HCT116 (cell line): ENCODE results near the gene LDLRAD4. TPM values are rescaled to one million over a fixed set of nuclear protein-coding genes. Genes with fewer than 3 reads are reported as not detected.

ENCODE experiments used
- ATAC-seq: fragments of 200-7000 bp; cut with Tn5 transposase; 2 replicates; pipeline ENCODE4 v1.9.1; 2020; ENCODE audit warnings: mild to moderate bottlenecking, moderate library complexity
- BruUV-seq: library from RNA; stranded (reverse); fragments of 400-500 nt; replicated peaks from 2 replicates; lab custom pipeline; 2021; lab: Mats Ljungman, UMichigan
- CTCF ChIA-PET: fragments of 300-600 bp; sonication (Branson Sonifier 250); formaldehyde crosslinking; loops from one replicate; lab custom pipeline; 2021; ENCODE audit warnings: antibody characterized with exemption; lab: Charles Lee
- POLR2A ChIA-PET: fragments of 300-600, 350-600 bp; sonication (Branson Sonifier 250); formaldehyde crosslinking; loops from one replicate; lab custom pipeline; 2021; ENCODE audit warnings: antibody characterized with exemption; lab: Charles Lee
- RAD21 ChIA-PET, 2 experiments: fragments of 300-600 bp; sonication (Branson Sonifier 250); formaldehyde crosslinking; loops; one replicate each; lab custom pipeline; 2023; ENCODE audit warnings: low total read pairs in 2 of 2; ENCODE audit not compliant: uncharacterized antibody in 2 of 2, unreplicated experiment in 2 of 2, low non-redundant PET in 1 of 2; lab: Charles Lee
- DNase-seq: peaks from one replicate; pipeline ENCODE4 v3.0.0-alpha.2; 2010; ENCODE audit warnings: low read depth, low spot score
- H2AFZ ChIP-seq: fragments of 200-600 bp; shearing (Covaris generic), sonication (generic); 2 replicates; pipeline ENCODE4 v1.6.1; 2017; ENCODE audit warnings: low read depth, mixed run types, mixed read lengths, antibody characterized with exemption, low read length; ENCODE audit not compliant: poor library complexity, severe bottlenecking
- H3K27ac ChIP-seq: 2 replicates; pipeline ENCODE4 v1.5.1; 2012; ENCODE audit warnings: low read depth, low read length
- H3K27me3 ChIP-seq: fragments of 200-600 bp; sonication (generic); 2 replicates; pipeline ENCODE4 v1.6.1; 2016; ENCODE audit warnings: mixed run types, low read length, mixed read lengths; ENCODE audit not compliant: insufficient read depth
- H3K36me3 ChIP-seq, 2 experiments: fragments of 200-500 bp in 1 of 2; fragments of 200-600 bp in 1 of 2; sonication (Bioruptor generic) in 1 of 2; sonication (generic) in 1 of 2; 2 replicates each; pipeline versions ENCODE4 v1.5.1 to v1.6.1; 2014 to 2016; ENCODE audit warnings: low read length in 2 of 2, inconsistent platforms in 1 of 2, mixed read lengths in 1 of 2, mixed run types in 1 of 2; ENCODE audit not compliant: insufficient read depth in 2 of 2, control insufficient read depth in 1 of 2
- H3K4me1 ChIP-seq, 2 experiments: fragments of 200-600 bp in 1 of 2; sonication (generic) in 1 of 2; 2 replicates each; pipeline versions ENCODE4 v1.5.1 to v1.6.1; 2012 to 2017; ENCODE audit warnings: low read length in 2 of 2, inconsistent platforms in 1 of 2, mild to moderate bottlenecking in 1 of 2, mixed read lengths in 1 of 2, mixed run types in 1 of 2, moderate library complexity in 1 of 2; ENCODE audit not compliant: insufficient read depth in 2 of 2, control insufficient read depth in 1 of 2
- H3K4me2 ChIP-seq: fragments of 200-600 bp; sonication (generic); 2 replicates; pipeline ENCODE4 v1.6.1; 2017; ENCODE audit warnings: mixed run types, low read length, mixed read lengths
- H3K4me3 ChIP-seq, 2 experiments: fragments of 200-600 bp in 1 of 2; sonication (generic) in 1 of 2; replicated peaks in 1 of 2; 2 replicates each; pipeline ENCODE4 v1.5.1; 2011 to 2016; ENCODE audit warnings: low read length in 2 of 2, control low read depth in 1 of 2, low read depth in 1 of 2, mild to moderate bottlenecking in 1 of 2, mixed read lengths in 1 of 2, mixed run types in 1 of 2
- H3K79me2 ChIP-seq: fragments of 200-600 bp; sonication (generic); 2 replicates; pipeline ENCODE4 v1.6.1; 2017; ENCODE audit warnings: mild to moderate bottlenecking, mixed run types, low read length, moderate library complexity, mixed read lengths; ENCODE audit not compliant: insufficient read depth
- H3K9ac ChIP-seq: fragments of 200-600 bp; sonication (generic); 2 replicates; pipeline ENCODE4 v1.6.1; 2016; ENCODE audit warnings: low read length, mixed read lengths
- H3K9me2 ChIP-seq: fragments of 200-600 bp; sonication (generic), shearing (Covaris generic); 2 replicates; pipeline ENCODE4 v1.6.1; 2017; ENCODE audit warnings: mixed run types, mild to moderate bottlenecking, moderate library complexity; ENCODE audit not compliant: insufficient read depth
- H3K9me3 ChIP-seq, 2 experiments: fragments of 200-500 bp in 1 of 2; fragments of 200-600 bp in 1 of 2; sonication (Bioruptor generic) in 1 of 2; sonication (generic) in 1 of 2; 2 replicates each; pipeline ENCODE4 v1.6.1; 2014 to 2017; ENCODE audit warnings: low read length in 2 of 2, mixed read lengths in 2 of 2, inconsistent platforms in 1 of 2, low read depth in 1 of 2, mild to moderate bottlenecking in 1 of 2, mixed run types in 1 of 2, moderate library complexity in 1 of 2; ENCODE audit not compliant: control insufficient read depth in 1 of 2, insufficient read depth in 1 of 2
- H4K20me1 ChIP-seq: fragments of 200-600 bp; sonication (generic), shearing (Covaris generic); 2 replicates; pipeline ENCODE4 v1.6.1; 2017; ENCODE audit warnings: mixed run types, mild to moderate bottlenecking, moderate library complexity; ENCODE audit not compliant: insufficient read depth
- EZH2 ChIP-seq: fragments of 200-600 bp; sonication (generic); IDR thresholded peaks from 2 replicates; pipeline ENCODE4 v1.6.1; 2017; ENCODE audit warnings: antibody characterized with exemption, mixed run types
- FOSL1 ChIP-seq: IDR thresholded peaks from 2 replicates; pipeline ENCODE4 v1.6.1; 2012; ENCODE audit warnings: low read depth
- POLR2A ChIP-seq: IDR thresholded peaks from 2 replicates; pipeline ENCODE4 v1.7.0; 2011; ENCODE audit warnings: borderline replicate concordance; ENCODE audit not compliant: insufficient read depth, insufficient read length; ENCODE audit errors: extremely low read depth
- POLR2AphosphoS5 ChIP-seq: IDR thresholded peaks from 2 replicates; pipeline ENCODE4 v1.6.1; 2011; ENCODE audit warnings: mild to moderate bottlenecking, low read depth, low read length, moderate library complexity
- SP1 ChIP-seq: IDR thresholded peaks from 2 replicates; pipeline ENCODE4 v1.6.1; 2012; ENCODE audit warnings: low read depth
- intact Hi-C: fragments of 100-400 bp; cut with micrococcal nuclease; formaldehyde crosslinking; loops from 2 replicates; pipeline ENCODE4 v1.10.0; 2022
- total RNA-seq: library from RNA; stranded (reverse); gene quantifications from one replicate; pipeline ENCODE4 v1.2.1, GENCODE V29; 2021; ENCODE audit not compliant: unreplicated experiment
- TF ChIP-seq, protein P1 (sequence below): IDR thresholded peaks from 2 replicates; pipeline ENCODE4 v1.6.1; 2011; ENCODE audit warnings: mild to moderate bottlenecking, low read length, moderate library complexity; ENCODE audit not compliant: insufficient replicate concordance; ENCODE audit errors: extremely low read depth

The LDLRAD4 gene
- total RNA-seq, 1 experiment from 2014 or later: 1.2 TPM

DNA sequence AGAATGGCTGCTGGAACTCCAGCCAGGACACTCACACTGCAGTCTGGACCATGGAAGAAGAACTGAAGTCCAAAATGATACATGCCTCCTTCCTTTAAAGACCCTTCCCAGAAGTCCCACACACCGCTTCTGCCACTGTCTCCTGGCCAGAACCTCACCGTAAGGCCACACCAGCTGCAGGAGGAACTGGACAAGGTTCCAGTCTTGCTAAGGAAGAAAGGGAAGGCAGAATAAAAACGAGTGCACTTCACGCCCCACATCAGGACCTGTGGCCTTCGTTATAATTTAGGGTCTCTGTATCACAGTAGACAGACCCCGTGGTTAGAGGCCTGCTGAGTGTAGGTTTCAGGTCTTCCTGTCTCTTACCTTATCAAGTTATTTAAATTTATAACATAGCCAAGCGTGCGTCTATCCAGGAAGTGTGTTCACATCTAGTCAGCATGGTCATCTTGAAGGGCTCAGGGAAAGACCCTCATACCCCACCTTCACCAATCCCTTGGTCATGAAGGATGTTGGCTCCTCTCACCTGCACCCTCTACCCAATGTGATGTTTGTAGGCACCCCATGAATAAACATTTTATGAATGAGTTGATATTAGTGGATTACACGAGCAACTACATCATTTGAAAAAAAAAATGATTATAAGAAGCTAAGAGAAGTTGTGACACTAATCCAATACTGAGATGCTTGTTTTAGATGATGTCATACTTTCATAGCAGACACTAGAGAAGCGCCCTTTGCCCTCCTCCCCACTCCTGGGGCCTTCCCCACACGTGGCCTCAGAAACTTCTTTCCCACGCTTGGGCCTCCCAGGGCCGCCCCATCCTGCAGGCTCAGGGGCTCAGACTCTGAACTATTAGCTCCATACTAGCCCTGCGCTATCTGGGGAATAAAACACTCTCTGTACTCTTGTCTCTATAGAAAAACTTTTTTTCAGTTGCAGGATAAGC lies 350.2 kb downstream of the LDLRAD4 start:
- no peak overlapping the region for H3K4me3 ChIP-seq
- TF ChIP-seq, protein P1, sequence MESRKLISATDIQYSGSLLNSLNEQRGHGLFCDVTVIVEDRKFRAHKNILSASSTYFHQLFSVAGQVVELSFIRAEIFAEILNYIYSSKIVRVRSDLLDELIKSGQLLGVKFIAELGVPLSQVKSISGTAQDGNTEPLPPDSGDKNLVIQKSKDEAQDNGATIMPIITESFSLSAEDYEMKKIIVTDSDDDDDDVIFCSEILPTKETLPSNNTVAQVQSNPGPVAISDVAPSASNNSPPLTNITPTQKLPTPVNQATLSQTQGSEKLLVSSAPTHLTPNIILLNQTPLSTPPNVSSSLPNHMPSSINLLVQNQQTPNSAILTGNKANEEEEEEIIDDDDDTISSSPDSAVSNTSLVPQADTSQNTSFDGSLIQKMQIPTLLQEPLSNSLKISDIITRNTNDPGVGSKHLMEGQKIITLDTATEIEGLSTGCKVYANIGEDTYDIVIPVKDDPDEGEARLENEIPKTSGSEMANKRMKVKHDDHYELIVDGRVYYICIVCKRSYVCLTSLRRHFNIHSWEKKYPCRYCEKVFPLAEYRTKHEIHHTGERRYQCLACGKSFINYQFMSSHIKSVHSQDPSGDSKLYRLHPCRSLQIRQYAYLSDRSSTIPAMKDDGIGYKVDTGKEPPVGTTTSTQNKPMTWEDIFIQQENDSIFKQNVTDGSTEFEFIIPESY: no peak
- no peak for TF ChIP-seq EZH2
- H3K27me3 ChIP-seq: no peaks in the 10 kb centered on the region
- intact Hi-C loops: no loop called here
- H3K4me2 ChIP-seq: no peak overlapping the region
- RAD21 ChIA-PET: no interaction called here
- CTCF ChIA-PET: no interaction called here
- H2AFZ ChIP-seq: no peak overlapping the region
- no peaks in the 10 kb centered on the region for H3K36me3 ChIP-seq
- no peaks in the 10 kb centered on the region for H3K9me3 ChIP-seq
- no peak overlapping the region for H3K27ac ChIP-seq
- no TSS peak for BruUV-seq
- POLR2A ChIA-PET: no interaction called here
- no peaks in the 10 kb centered on the region for H3K79me2 ChIP-seq
- H3K9me2 ChIP-seq: no peaks in the 10 kb centered on the region
- no peaks in the 10 kb centered on the region for H3K4me1 ChIP-seq
- H3K9ac ChIP-seq: no peak overlapping the region
- no peaks in the 10 kb centered on the region for H4K20me1 ChIP-seq
- ATAC-seq (no peak), DNase-seq (no peak)

DNA sequence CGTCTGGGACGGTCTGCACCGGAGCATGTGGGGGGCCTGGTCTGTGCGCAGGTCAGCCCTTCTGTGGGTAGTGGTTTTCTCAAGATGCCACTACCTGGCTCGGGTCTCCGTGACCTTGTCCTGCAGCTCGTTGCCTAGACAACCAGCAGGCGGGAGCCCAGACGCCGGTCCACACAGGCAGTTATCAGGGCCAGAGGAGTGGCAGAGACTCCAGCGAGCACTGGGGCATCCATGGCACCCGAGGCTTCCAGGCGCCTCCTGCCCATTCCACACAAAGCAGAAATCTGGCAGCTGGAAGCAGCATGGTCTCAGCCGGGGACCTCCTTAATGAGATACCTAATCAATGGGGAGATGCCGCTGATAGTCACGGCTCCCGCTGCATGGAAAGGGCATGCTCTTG lies 351.7 kb downstream of the LDLRAD4 start:
- Histone ChIP-seq H3K27me3 (no peaks in the 10 kb centered on the region), H3K4me1 (no peaks in the 10 kb centered on the region), H3K9me3 (no peaks in the 10 kb centered on the region), H3K9ac (no peak overlapping the region), H3K36me3 (no peaks in the 10 kb centered on the region), H3K4me3 (no peak overlapping the region), H3K79me2 (no peaks in the 10 kb centered on the region), H3K27ac (no peak overlapping the region), H4K20me1 (no peaks in the 10 kb centered on the region), H3K4me2 (no peak overlapping the region), H2AFZ (no peak overlapping the region), H3K9me2 (no peaks in the 10 kb centered on the region)
- no peak for TF ChIP-seq FOSL1
- TF ChIP-seq SP1: no peak
- TF ChIP-seq POLR2A: no peak
- TF ChIP-seq POLR2AphosphoS5: no peak
- no peak for TF ChIP-seq EZH2
- intact Hi-C loops: no loop called here
- CTCF ChIA-PET: no interaction called here
- RAD21 ChIA-PET: no interaction called here
- ATAC-seq (no peak), DNase-seq (no peak)
- POLR2A ChIA-PET: no interaction called here
- BruUV-seq: no TSS peak
